HG02642 (cell line): ENCODE data around the gene F3.

Experiments used
- ATAC-seq: cut with Tn5 transposase; IDR thresholded peaks from one replicate; pipeline ENCODE4 v1.9.1; 2021; ENCODE audit warnings: mild to moderate bottlenecking; ENCODE audit not compliant: unreplicated experiment, poor library complexity

The F3 gene

GRCh38 chr1:94529416-94529815, 12.1 kb downstream of the F3 start:
- ATAC-seq, result no peak

GRCh38 chr1:94528826-94529225, 12.7 kb downstream of the F3 start:
- ATAC-seq, result no peak

- no peak for ATAC-seq
Observed at GRCh38 chr1:94528299-94528698, 13.3 kb downstream of the F3 start.

DNA sequence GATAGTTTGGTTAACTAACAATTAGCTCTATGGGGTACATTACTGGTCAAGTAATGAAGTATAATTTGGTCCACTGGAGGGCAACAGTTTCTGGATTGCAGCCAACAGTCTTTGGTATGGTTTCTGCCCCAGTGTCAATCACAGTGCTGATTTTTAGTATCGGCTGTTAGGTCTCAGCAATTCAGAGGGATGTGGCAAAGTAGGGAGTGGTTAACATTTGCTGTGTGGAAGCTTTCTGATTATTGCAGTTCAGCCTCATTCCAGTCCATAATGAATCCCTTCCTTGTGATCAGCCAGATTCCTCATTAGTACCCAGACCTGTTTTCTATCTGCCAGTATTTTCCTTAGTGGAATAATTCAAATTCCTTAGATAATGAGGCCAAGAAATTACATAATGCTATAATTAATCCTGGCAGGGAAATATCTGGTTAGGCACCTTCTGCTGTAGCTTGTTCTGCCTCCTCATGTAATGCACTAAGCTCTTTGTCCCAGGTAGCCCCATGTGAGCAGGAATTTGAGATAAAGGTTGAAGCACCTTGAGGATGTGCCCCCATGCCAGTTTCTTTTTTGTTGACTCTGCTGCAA, 14.0 kb downstream of the F3 start:
- no peak for ATAC-seq

- no peak for ATAC-seq
Observed at GRCh38 chr1:94526152-94526980, 15.2 kb downstream of the F3 start.

GRCh38 chr1:94524531-94524930, 17.0 kb downstream of the F3 start:
- no peak for ATAC-seq

DNA sequence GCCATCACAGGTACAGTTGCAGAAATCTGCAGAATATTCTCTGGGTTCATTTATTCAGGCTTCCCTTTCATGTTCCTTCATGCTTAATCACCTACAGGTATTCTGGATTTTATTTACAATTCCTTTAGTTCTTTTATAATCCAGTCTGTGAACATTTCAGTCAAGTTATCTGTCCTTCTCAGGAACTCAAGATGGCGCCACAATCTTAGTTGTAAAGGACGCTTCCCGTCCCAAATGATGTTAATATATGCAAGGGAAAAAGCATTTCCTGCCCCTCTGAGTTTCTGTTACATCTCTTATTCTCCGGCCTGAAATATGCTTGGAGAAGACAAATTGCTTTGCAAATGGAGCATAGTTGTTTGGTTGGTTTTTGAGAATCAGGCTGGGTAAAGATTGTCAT, 19.3 kb downstream of the F3 start:
- no peak for ATAC-seq

DNA sequence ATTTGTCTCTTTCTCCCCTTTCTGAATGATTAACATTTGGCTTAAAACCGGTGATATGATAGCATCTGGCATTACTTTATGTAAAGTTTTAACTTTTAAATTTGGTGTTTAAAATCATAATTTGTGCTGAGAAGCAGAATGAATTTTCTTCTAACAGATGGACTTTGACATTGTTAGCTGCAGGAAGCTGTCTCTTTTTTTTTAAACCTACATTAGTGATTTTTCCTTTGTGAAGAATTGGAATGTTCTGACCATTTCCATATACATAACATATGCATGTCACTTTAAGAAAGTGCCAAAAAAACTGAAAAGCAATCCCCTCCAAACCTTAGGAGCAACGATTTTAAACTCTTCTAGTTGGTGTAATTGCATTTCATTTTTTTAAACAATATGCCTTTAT, 22.2 kb downstream of the F3 start:
- ATAC-seq, result no peak

- no peak for ATAC-seq
Observed at GRCh38 chr1:94515296-94515947, 26.1 kb downstream of the F3 start.

- no peak for ATAC-seq
Observed at GRCh38 chr1:94514095-94514727, 27.3 kb downstream of the F3 start.

GRCh38 chr1:94512816-94513215, 28.7 kb downstream of the F3 start:
- no peak for ATAC-seq

- no peak for ATAC-seq
Observed at GRCh38 chr1:94504601-94505000, 37.0 kb downstream of the F3 start.

GRCh38 chr1:94503153-94503552, 38.4 kb downstream of the F3 start:
- ATAC-seq, result no peak

DNA sequence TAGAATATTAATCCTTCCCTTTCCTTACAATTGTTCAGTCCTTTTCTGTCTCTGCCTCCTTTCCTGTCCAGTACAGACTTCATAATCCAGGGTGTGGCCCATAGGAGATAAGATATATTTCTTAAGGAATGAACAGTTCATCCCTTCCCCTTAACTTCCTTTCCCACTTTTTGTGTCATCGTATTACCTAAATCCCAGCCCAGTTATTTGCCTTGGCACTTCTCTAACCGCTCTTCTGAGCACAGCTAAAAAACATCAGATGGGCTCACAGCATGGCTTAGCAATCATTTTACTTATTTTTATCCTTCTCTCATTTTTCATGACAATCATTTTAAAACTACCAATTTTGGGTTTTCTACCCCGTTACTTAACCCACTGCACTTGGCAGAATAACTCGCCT, 39.6 kb downstream of the F3 start:
- no peak for ATAC-seq

DNA sequence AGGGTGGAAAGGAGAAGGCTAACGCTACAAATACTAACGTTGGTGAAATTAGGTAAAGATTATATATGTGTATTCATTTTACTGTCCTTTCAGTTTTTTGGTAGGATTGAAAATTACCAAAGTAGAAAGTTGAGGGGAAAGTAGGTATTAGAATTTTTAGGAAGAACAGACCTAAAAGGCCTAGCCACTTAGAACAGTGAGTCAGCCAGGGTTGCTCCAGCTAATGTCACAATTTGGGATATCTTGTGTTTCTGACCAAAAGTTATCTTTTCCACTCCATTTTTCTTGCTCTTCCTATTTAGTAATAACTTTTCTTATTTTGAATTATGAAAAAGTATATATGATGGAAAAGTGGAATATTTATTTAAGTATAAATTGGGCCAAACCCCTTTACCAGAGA, 40.1 kb downstream of the F3 start:
- ATAC-seq, result no peak

- ATAC-seq, result no peak
Observed at GRCh38 chr1:94496076-94496755, 45.3 kb downstream of the F3 start.

GRCh38 chr1:94490556-94490955, 51.0 kb downstream of the F3 start:
- no peak for ATAC-seq

DNA sequence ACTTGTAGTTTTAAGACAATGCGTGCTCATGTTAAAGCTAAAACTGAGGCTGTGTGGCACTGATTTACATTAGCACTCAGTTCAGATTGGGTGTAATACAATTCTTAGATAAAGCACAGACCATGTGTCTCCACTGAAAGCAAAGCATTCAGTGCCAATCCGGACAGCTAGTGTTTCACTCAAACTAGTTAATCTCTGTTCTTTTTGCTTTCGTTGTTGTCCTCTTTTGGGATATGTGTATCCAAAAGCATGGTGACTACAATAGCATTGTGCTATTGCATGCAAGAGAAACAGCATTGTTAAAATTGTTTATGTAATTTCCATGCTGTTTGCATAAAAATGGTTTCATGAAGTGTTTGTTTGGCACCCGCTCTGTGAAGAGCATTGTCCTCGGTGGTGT, 54.6 kb downstream of the F3 start:
- no peak for ATAC-seq

DNA sequence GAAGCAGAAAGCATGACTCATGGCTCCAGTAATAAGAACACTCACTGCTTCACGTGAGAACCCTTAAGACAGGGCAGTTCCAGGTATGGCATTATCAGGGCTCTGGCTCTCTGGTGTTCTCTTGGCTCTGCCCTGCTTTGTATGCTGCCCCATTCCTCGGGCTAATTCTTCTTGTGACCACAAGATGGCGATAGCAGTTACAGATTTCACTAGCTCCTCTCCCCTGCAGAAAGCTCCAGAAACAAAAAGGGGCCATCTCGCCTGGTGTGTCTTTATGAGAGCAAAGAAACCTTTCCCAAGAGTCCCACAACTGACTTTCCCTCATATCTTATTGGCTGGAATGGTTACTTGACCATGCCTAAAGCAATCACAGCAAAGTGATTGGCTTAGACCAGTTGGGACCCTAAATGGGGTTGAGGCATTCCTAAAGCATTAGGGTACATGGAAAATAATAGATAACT, 60.1 kb downstream of the F3 start:
- ATAC-seq, result peak; percentile 94

DNA sequence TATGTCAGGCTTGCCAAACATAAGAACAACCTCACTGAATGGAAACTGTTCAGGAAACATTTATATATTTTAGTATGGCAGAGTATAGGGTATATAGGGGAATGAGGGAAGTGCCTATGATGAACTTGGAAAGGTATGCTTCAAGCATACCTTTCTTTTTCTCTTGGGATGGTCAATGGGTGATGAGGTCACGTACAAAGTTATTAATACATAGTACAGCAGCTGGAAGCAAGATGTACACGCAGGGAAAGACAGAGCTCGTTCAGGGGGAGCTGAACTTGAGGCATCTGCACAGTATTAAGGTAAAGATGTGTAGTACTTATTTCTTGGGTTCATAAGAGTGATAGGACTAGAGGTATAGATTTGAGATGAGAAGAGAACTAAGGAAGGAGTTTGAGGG, 61.9 kb downstream of the F3 start:
- ATAC-seq, result no peak
